ENCODE data around the gene POLK. TPM values are rescaled to one million over a fixed set of nuclear protein-coding genes. Genes with fewer than 3 reads are reported as not detected.
"Not testable (repeated sequence)": the region's sequence is repeated elsewhere in the genome, so short reads cannot be mapped to it uniquely, and the experiment has no call there.

The POLK gene
- total RNA-seq, 1 donor from 2014 or later = 21.1 TPM

GRCh38 chr5:75610201-75610600, 98.5 kb downstream of the POLK start:
- intact Hi-C loops (cut with micrococcal nuclease) = no loop called here

GRCh38 chr5:75610859-75611310, 99.2 kb downstream of the POLK start:
- peaks cover 15% of the 10 kb centered on the region for H3K4me1 ChIP-seq
- DNase-seq; H3K27ac ChIP-seq (replicated peaks); H3K36me3 ChIP-seq; H3K9me3 ChIP-seq (replicated peaks); intact Hi-C loops (cut with micrococcal nuclease); H3K27me3 ChIP-seq (ENCODE audit: low read depth): not testable (repeated sequence)
- H3K4me3 ChIP-seq = peak overlapping the region; percentile 63

More at GRCh38 chr5:75610201-75610600, 98.5 kb downstream of the POLK start:
- no peaks in the 10 kb centered on the region for H3K36me3 ChIP-seq
- no peaks in the 10 kb centered on the region for H3K9me3 ChIP-seq (replicated peaks)
- H3K4me1 ChIP-seq = peaks cover 15% of the 10 kb centered on the region
- no peak overlapping the region for H3K4me3 ChIP-seq
- no peak for DNase-seq
- H3K27me3 ChIP-seq (ENCODE audit: low read depth) = no peaks in the 10 kb centered on the region
- no peak for TF ChIP-seq CTCF (IDR thresholded peaks at IDR 0.05; ENCODE audit: borderline replicate concordance)
- no peak overlapping the region for H3K27ac ChIP-seq (replicated peaks)

- H3K4me1 ChIP-seq = peaks cover 15% of the 10 kb centered on the region
- no peak within 1 kb of the TSS for H3K27ac ChIP-seq (replicated peaks)
- no peak for DNase-seq
- intact Hi-C loops (cut with micrococcal nuclease) = no loop called here
- no peaks in the 10 kb centered on the region for H3K27me3 ChIP-seq (ENCODE audit: low read depth)
- H3K36me3 ChIP-seq = no peaks in the 10 kb centered on the region
- peak within 1 kb of the TSS; percentile 63 for H3K4me3 ChIP-seq
- no peak for TF ChIP-seq CTCF (IDR thresholded peaks at IDR 0.05; ENCODE audit: borderline replicate concordance)
- H3K9me3 ChIP-seq (replicated peaks) = no peaks in the 10 kb centered on the region
Observed at GRCh38 chr5:75611311-75612225, 99.9 kb downstream of the POLK start, which contains the start of gene ANKDD1B. Gene ANKDD1B, plus strand, starts transcription at chr5:75611453. Its CDS starts 182 bp downstream, at chr5:75611635.

- intact Hi-C loops (cut with micrococcal nuclease) = no loop called here
- H3K4me1 ChIP-seq = peaks cover 15% of the 10 kb centered on the region
Observed at GRCh38 chr5:75612226-75612569, 100.5 kb downstream of the POLK start.

GRCh38 chr5:75612901-75613300, 101.2 kb downstream of the POLK start:
- no peak for DNase-seq
- intact Hi-C loops (cut with micrococcal nuclease) = no loop called here
- H3K4me3 ChIP-seq = no peak overlapping the region
- H3K27ac ChIP-seq (replicated peaks) = no peak overlapping the region
- H3K27me3 ChIP-seq (ENCODE audit: low read depth) = no peaks in the 10 kb centered on the region
- no peaks in the 10 kb centered on the region for H3K9me3 ChIP-seq (replicated peaks)
- H3K4me1 ChIP-seq = peaks cover 15% of the 10 kb centered on the region
- no peak for TF ChIP-seq CTCF (IDR thresholded peaks at IDR 0.05; ENCODE audit: borderline replicate concordance)
- no peaks in the 10 kb centered on the region for H3K36me3 ChIP-seq

More at GRCh38 chr5:75612226-75612569, 100.5 kb downstream of the POLK start:
- H3K27ac ChIP-seq (replicated peaks) = no peak overlapping the region
- no peak for TF ChIP-seq CTCF (IDR thresholded peaks at IDR 0.05; ENCODE audit: borderline replicate concordance)
- no peaks in the 10 kb centered on the region for H3K9me3 ChIP-seq (replicated peaks)
- peak overlapping the region; percentile 63 for H3K4me3 ChIP-seq
- no peak for DNase-seq
- H3K36me3 ChIP-seq = no peaks in the 10 kb centered on the region
- no peaks in the 10 kb centered on the region for H3K27me3 ChIP-seq (ENCODE audit: low read depth)

GRCh38 chr5:75614176-75614575, 102.5 kb downstream of the POLK start:
- H3K4me1 ChIP-seq = peaks cover 15% of the 10 kb centered on the region
- DNase-seq = no peak
- H3K36me3 ChIP-seq = no peaks in the 10 kb centered on the region
- no peaks in the 10 kb centered on the region for H3K9me3 ChIP-seq (replicated peaks)
- TF ChIP-seq CTCF (IDR thresholded peaks at IDR 0.05; ENCODE audit: borderline replicate concordance) = no peak
- no peaks in the 10 kb centered on the region for H3K27me3 ChIP-seq (ENCODE audit: low read depth)
- no peak overlapping the region for H3K4me3 ChIP-seq
- intact Hi-C loops (cut with micrococcal nuclease) = no loop called here
- no peak overlapping the region for H3K27ac ChIP-seq (replicated peaks)

Data from left ventricle myocardium inferior (tissue), 1 donor.